HG03520 (cell line): Measurements from ENCODE around the gene SEMA5A.

Source experiments
- ATAC-seq: cut with Tn5 transposase; IDR thresholded peaks from one replicate; pipeline ENCODE4 v1.9.1; 2021; ENCODE audit warnings: mild to moderate bottlenecking, moderate library complexity; ENCODE audit not compliant: unreplicated experiment

Gene SEMA5A

GRCh38 chr5:9340085-9340484, 205.8 kb downstream of the SEMA5A start:
- no peak for ATAC-seq

GRCh38 chr5:9339206-9339818, 206.6 kb downstream of the SEMA5A start:
- ATAC-seq: no peak

- ATAC-seq: no peak
These were observed 207.1 kb downstream of the SEMA5A start for GRCh38 chr5:9338796-9339195.

GRCh38 chr5:9337928-9338595, 207.8 kb downstream of the SEMA5A start:
- ATAC-seq: no peak

GRCh38 chr5:9335754-9336495, 209.9 kb downstream of the SEMA5A start:
- ATAC-seq: no peak

GRCh38 chr5:9335269-9335668, 210.6 kb downstream of the SEMA5A start:
- no peak for ATAC-seq

- ATAC-seq: no peak
These were observed 213.8 kb downstream of the SEMA5A start for GRCh38 chr5:9332026-9332425.

GRCh38 chr5:9331372-9331771, 214.5 kb downstream of the SEMA5A start:
- ATAC-seq: no peak

GRCh38 chr5:9329125-9329524, 216.8 kb downstream of the SEMA5A start:
- no peak for ATAC-seq

- ATAC-seq: no peak
These were observed 220.3 kb downstream of the SEMA5A start for GRCh38 chr5:9325549-9325948.

GRCh38 chr5:9324348-9325077, 221.4 kb downstream of the SEMA5A start:
- no peak for ATAC-seq

GRCh38 chr5:9320652-9321051, 225.2 kb downstream of the SEMA5A start:
- ATAC-seq: no peak

GRCh38 chr5:9318031-9318430, 227.8 kb downstream of the SEMA5A start:
- no peak for ATAC-seq

GRCh38 chr5:9316733-9317132, 229.1 kb downstream of the SEMA5A start:
- ATAC-seq: no peak

- no peak for ATAC-seq
These were observed 229.8 kb downstream of the SEMA5A start for GRCh38 chr5:9316041-9316440.

- ATAC-seq: no peak
These were observed 231.3 kb downstream of the SEMA5A start for GRCh38 chr5:9314558-9314957.

- ATAC-seq: no peak
These were observed 232.1 kb downstream of the SEMA5A start for GRCh38 chr5:9313751-9314150.

GRCh38 chr5:9307150-9307549, 238.7 kb downstream of the SEMA5A start:
- ATAC-seq: no peak

GRCh38 chr5:9302218-9302617, 243.7 kb downstream of the SEMA5A start:
- no peak for ATAC-seq

GRCh38 chr5:9301200-9301599, 244.7 kb downstream of the SEMA5A start:
- ATAC-seq: no peak

- ATAC-seq: no peak
These were observed 248.7 kb downstream of the SEMA5A start for GRCh38 chr5:9297134-9297533.

- ATAC-seq: no peak
These were observed 250.4 kb downstream of the SEMA5A start for GRCh38 chr5:9295466-9295801.
